Chondrocyte (in vitro differentiated cells): ENCODE results near the gene PPL. TPM values are rescaled to one million over a fixed set of nuclear protein-coding genes. Genes with fewer than 3 reads are reported as not detected.

Experiments
- DNase-seq: peaks from one replicate; pipeline ENCODE4 v3.0.0; 2021; ENCODE audit warnings: mixed read lengths, low spot score
- H3K27ac Mint-ChIP-seq: one replicate; pipeline ENCODE4 v1.8.0; 2021; ENCODE audit warnings: mild to moderate bottlenecking, moderate library complexity, mixed read lengths; ENCODE audit not compliant: unreplicated experiment
- H3K27me3 Mint-ChIP-seq: 2 replicates; pipeline ENCODE4 v1.8.0; 2021; ENCODE audit warnings: low read depth, mixed read lengths
- H3K36me3 Mint-ChIP-seq: 2 replicates; pipeline ENCODE4 v1.8.0; 2021; ENCODE audit warnings: low read depth, mixed read lengths
- H3K4me1 Mint-ChIP-seq: 2 replicates; pipeline ENCODE4 v1.8.0; 2021; ENCODE audit warnings: low read depth, mild to moderate bottlenecking, mixed read lengths
- H3K4me3 Mint-ChIP-seq: one replicate; pipeline ENCODE4 v1.8.0; 2021; ENCODE audit warnings: mild to moderate bottlenecking, moderate library complexity, mixed read lengths; ENCODE audit not compliant: unreplicated experiment
- H3K9me3 Mint-ChIP-seq: 2 replicates; pipeline ENCODE4 v1.8.0; 2021; ENCODE audit warnings: low read depth, mixed read lengths
- CTCF ChIP-seq: fragments of 200-600 bp; sonication (generic); IDR thresholded peaks from 2 replicates; pipeline ENCODE4 v1.5.0; 2021; ENCODE audit warnings: antibody characterized with exemption, mild to moderate bottlenecking, moderate library complexity
- total RNA-seq: library from RNA; stranded (reverse); gene quantifications from 3 replicates; pipeline ENCODE4 v1.2.1, GENCODE V29; 2021

The PPL gene
- total RNA-seq, 1 donor from 2014 or later = 0.97 TPM

- DNase-seq = no peak
- H3K4me1 Mint-ChIP-seq = no peaks in the 10 kb centered on the region
- no peak for TF ChIP-seq CTCF
- no peak overlapping the region for H3K4me3 Mint-ChIP-seq
- H3K27ac Mint-ChIP-seq = no peak overlapping the region
- H3K9me3 Mint-ChIP-seq = no peaks in the 10 kb centered on the region
- no peaks in the 10 kb centered on the region for H3K27me3 Mint-ChIP-seq
- peaks cover 28% of the 10 kb centered on the region for H3K36me3 Mint-ChIP-seq
Measured at GRCh38 chr16:4832698-4833343, 104.1 kb downstream of the PPL start.

Other genes with a start within 250 kb of the PPL start
- gene NUDT16L1, start 243.6 kb downstream of the PPL start, total RNA-seq = 20.4 to 27.4 TPM (median 22.9 TPM) in 3 replicates
- 21.8 to 30.6 TPM (median 24.9 TPM) in 3 replicates for gene ANKS3, start 202.9 kb downstream of the PPL start, total RNA-seq
- 2.0 to 2.6 TPM (median 2.2 TPM) in 3 replicates for gene DNAAF8, start 202.6 kb downstream of the PPL start, total RNA-seq
- 13.1 to 16.2 TPM (median 14.7 TPM) in 3 replicates for gene ZNF500, start 170.0 kb downstream of the PPL start, total RNA-seq
- not detected in 3 replicates for gene SEPTIN12, start 148.8 kb downstream of the PPL start, total RNA-seq
- gene SMIM22, start 141.8 kb downstream of the PPL start, total RNA-seq = not detected in 3 replicates
- gene ROGDI, start 134.5 kb downstream of the PPL start, total RNA-seq = 24.9 to 37.6 TPM (median 35.6 TPM) in 3 replicates
- gene GLYR1, start 89.9 kb downstream of the PPL start, total RNA-seq = 56.8 to 78.7 TPM (median 58.9 TPM) in 3 replicates
- gene UBN1, start 89.7 kb downstream of the PPL start, total RNA-seq = 38.3 to 43.3 TPM (median 40.1 TPM) in 3 replicates
- gene SEC14L5, start 21.2 kb upstream of the PPL start, total RNA-seq = not detected in 3 replicates
- gene NAGPA, start 96.8 kb upstream of the PPL start, total RNA-seq = 10.1 to 11.8 TPM (median 11.3 TPM) in 3 replicates
- gene C16orf89, start 128.8 kb upstream of the PPL start, total RNA-seq = not detected in 3 replicates
- 31.6 to 35.7 TPM (median 32.2 TPM) in 3 replicates for gene ALG1, start 134.7 kb upstream of the PPL start, total RNA-seq
- gene EEF2KMT, start 160.6 kb upstream of the PPL start, total RNA-seq = 8.7 to 11.9 TPM (median 10.7 TPM) in 3 replicates